Measurements from ENCODE around the gene USP53. TPM values are rescaled to one million over a fixed set of nuclear protein-coding genes. Genes with fewer than 3 reads are reported as not detected.
"Not testable (repeated sequence)": the region's sequence is repeated elsewhere in the genome, so short reads cannot be mapped to it uniquely, and the experiment has no call there.

USP53 gene
- total RNA-seq, 2 experiments from 2014 or later = 10.5 to 11.1 TPM

- POLR2A ChIA-PET = no interaction called here
These were observed 89.7 kb downstream of the USP53 start for GRCh38 chr4:119302073-119302832.

GRCh38 chr4:119303587-119304305 is 91.2 kb downstream of the USP53 start:
- CTCF ChIA-PET = no interaction called here

More at GRCh38 chr4:119302073-119302832, 89.7 kb downstream of the USP53 start:
- CTCF ChIA-PET = no interaction called here

DNA sequence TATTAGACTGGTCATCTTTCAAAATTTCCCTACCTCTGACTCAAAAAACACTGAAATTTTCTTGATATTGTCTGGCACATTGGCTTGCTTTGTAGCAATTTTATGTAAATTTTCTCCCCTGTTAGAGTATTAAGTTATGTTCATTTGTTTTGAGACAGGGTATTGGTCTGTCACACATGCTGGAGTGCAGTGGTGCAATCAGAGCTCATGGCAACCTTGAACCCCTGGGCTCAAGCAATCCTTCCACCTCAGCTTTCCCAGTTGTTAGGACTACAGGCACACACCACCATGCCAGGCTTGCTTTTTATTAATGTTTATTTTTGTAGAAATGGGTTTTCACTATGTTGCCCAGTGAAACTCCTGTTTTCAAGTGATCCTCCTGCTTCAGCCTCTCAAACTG is 91.9 kb downstream of the USP53 start:
- CTCF ChIA-PET = no interaction called here

More at GRCh38 chr4:119303587-119304305, 91.2 kb downstream of the USP53 start:
- POLR2A ChIA-PET = no interaction called here

DNA sequence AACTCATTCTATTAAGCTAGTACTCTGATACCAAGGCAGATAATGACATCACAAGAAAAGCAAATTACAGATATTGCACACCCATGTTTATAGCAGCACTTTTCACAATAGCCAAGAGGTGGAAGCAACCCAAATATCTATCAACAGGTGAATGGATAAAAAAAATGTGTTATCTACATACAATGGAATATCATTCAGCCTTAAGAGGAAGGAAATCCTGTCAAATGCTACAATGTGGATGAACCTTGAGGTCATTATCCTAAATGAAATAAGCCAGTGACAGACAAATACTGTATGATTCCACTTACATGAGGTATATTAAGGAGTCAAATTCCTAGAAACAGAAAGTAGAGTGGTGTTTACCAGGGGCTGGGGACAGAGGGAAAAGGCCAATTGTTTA is 95.1 kb downstream of the USP53 start:
- CTCF ChIA-PET = no interaction called here
- POLR2A ChIA-PET = no interaction called here

More for the DNA sequence above, 91.9 kb downstream of the USP53 start:
- POLR2A ChIA-PET = no interaction called here

DNA sequence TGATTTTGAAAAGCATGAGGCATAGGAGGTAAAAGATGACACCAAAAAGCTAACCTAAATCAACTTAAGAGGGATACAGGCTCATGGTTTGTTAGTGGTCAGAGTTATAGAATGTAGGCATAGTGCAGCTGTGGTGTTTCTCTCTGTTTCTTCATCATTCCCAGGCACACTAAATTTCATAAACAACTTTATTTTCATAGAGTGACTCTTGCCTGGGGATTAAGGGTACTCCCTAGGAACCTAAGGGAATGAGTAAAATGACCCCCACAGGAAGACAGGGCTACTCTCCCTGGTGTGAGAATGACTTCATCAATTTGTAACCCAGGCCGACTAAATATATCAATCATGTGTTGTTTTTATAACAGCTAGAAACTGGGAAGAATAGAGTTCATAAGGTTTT is 98.3 kb downstream of the USP53 start:
- CTCF ChIA-PET = no interaction called here

DNA sequence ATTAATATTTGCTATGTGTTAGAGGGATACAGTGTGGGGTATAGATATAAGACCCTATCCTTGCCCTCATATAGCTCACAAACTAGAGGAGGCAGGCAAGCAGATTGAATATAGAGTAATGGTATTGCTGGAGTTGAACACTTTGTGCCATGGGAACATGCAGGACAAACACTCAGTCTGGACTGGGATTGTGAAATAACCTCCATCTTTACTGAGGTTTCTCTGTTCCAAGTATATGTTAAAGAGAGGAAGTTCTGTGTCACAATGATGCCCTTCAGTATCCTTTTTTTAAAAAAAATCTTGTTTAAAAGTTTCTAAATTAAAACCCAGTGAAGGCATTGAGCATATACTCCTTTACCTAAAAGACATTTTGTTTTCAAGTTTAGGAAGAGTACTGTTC is 100.7 kb downstream of the USP53 start:
- CTCF ChIA-PET = no interaction called here

More for the DNA sequence above, 98.3 kb downstream of the USP53 start:
- POLR2A ChIA-PET = no interaction called here

DNA sequence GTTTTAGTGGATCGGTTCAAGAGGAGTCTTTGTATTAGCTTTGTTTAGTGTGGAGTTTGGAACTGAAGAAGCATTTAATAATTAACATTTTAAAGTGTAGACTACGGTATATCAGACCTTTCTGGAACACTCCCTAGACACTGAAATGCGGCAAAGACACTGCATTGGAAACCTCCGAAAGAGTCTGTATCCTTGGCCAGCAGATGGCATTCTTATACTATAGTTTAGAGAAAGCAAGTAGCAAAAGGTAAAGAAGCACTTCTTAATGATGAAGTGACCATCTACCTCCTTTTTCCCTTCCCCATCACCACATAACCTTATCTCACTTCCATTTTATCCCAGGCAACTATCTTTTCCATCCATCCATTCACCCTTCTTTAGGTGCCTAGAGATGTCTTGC is 101.8 kb downstream of the USP53 start:
- CTCF ChIA-PET = no interaction called here
- POLR2A ChIA-PET = no interaction called here

More for the DNA sequence above, 100.7 kb downstream of the USP53 start:
- POLR2A ChIA-PET = interaction anchor here (0.6 kb wide), 1 partner anchor 577 kb away, joined by 11 read pairs; no protein-coding TSS in a partner anchor

- ChIA-PET CTCF (no interaction called here), POLR2A (no interaction called here)
These were observed 102.5 kb downstream of the USP53 start for GRCh38 chr4:119315036-119315435.

DNA sequence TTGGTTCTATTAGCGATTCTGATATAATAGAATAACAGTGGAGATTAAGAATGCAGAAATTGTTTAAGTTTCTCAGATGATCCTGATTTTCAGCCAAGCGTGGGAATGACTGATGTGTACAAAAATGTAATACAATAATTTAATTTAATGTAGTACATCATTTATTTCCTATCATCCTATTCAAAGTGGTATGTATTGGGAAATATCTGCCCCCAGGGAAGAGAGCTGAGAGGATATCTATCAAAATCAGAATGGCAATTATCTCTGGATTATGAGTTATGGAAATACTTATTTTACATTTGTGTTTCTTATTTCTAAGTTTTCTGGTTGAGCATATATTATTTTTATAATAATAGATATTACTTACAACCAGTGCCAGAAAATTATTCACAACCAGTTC is 105.5 kb downstream of the USP53 start:
- POLR2A ChIA-PET = no interaction called here
- CTCF ChIA-PET = no interaction called here

DNA sequence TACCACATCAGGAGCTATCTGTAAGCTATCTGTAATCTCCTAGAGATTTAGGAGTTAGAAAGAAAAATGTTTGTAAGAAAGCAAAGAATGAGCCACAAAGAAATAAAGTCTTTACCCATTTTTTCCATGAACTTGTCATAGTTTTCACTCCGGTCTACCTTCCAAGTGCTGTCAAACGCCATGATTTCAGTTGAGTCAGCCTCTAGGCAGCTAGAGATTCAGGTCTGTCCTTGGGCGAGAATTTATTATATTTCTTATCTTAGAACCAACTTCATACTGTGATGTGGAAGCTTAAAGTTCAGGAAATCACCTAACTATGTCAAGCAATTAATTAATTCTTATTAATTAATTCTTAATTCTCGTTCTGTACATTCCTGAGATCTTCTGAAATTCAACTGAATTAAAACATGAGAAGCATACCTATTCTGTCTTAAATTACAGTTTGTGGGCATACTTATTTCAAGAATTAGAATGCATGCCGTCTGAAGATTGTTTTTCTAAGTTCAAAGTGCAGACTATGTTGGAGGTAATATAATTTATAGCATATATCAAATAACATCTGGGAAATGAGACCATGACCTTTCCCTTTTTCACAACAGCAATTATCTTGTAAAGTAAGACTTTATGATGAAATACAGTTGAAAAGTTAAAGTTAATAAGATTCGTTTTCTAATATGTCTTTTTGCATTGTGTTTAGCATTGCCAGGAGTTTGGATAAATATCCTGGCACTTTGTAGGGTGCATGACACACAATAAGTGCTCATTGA is 109.6 kb downstream of the USP53 start, which contains the start of gene FABP2:
TSS of gene FABP2 (minus strand) at position 218 of the 767 bp plus-strand sequence. CDS start at position 182, 36 bp downstream.
- POLR2A ChIA-PET = no interaction called here
- CTCF ChIA-PET = interaction anchor here (0.8 kb wide), 1 partner anchor 43 kb away, joined by 3 read pairs; no protein-coding TSS in a partner anchor

DNA sequence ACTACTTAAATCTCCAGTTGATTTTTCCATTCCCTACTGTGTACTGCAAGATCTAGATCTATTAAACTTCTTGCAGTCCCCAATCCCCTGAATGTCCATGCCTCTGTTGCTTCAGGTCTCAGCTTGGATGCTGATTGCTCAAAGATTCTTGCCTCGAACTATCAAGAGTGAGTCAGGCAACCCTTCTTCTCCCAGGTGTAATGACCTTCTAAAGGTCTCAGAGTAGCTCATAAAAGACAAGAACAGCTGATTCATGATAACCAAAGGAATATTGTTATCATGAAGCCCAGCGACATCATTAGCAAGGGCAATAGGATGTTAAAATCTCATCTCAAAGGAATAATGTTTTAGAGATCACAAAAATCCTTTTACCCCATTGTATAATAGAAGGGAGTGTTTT is 116.2 kb downstream of the USP53 start:
- ChIA-PET CTCF (no interaction called here), POLR2A (no interaction called here)

- CTCF ChIA-PET = no interaction called here
- POLR2A ChIA-PET = no interaction called here
These were observed 117.5 kb downstream of the USP53 start for GRCh38 chr4:119329835-119330620.

DNA sequence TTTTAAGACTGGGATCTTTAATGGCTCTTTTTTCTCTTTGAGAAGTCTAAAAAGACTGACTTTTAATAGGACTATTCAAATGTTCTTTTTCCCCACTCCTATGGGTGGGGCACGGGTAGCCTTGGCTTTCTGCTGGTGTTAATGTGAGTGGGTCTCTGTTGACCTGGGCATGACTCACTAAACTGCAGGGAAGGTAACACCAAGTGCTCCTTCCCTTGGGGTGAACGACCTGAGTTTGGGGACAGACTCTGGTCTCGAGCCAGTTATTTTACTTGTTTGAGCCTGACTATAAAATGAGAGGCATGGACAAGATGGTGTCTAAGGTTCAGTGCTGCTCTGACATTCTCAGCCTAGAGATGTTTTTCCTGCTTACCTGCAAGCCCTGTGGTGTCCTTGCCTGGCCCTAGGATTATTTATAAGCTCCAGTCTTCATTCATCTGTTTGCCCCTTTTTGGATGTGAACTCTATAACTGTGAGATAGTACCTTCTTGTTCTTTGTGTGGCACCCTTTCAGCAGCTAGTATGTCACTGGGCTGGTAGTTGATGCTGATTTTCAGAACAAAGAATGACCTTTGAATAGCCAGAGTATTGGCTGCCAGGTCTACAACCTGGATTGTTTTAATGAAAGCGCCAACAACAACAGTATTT is 123.9 kb downstream of the USP53 start:
- CTCF ChIA-PET, POLR2A ChIA-PET: not testable (repeated sequence)

GRCh38 chr4:119337010-119337409 is 124.5 kb downstream of the USP53 start:
- ChIA-PET CTCF (no interaction called here), POLR2A (no interaction called here)

GRCh38 chr4:119339895-119340294 is 127.4 kb downstream of the USP53 start:
- POLR2A ChIA-PET, CTCF ChIA-PET: not testable (repeated sequence)

DNA sequence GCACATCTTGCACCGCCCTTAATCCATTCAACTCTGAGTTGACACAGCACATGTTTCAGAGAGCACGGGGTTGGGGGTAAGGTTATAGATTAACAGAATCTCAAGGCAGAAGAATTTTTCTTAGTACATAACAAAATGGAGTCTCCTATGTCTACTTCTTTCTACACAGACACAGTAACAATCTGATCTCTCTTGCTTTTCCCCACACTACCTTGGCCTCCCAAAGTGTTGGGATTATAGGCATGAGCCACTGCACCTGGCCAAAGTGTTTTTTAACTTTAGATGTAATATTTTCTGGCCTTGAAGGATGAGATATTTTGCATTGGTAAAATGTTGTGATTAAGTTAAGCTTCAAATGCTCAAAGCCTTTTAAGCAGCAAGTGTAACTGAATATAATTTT is 130.8 kb downstream of the USP53 start:
- POLR2A ChIA-PET, CTCF ChIA-PET: not testable (repeated sequence)

All from activated CD8-positive, alpha-beta memory T cell treated with anti-CD3 and anti-CD28 coated beads for 36 hours (primary cell).